AG08396 (cell line): ENCODE data around the gene CHCHD6.

Experiments
- DNase-seq: peaks from one replicate; pipeline ENCODE4 v3.0.0; 2012; ENCODE audit warnings: low spot score, mixed read lengths

CHCHD6 gene

GRCh38 chr3:126827121-126827520 lies 123.1 kb downstream of the CHCHD6 start:
- no peak for DNase-seq

GRCh38 chr3:126828306-126828705 lies 124.3 kb downstream of the CHCHD6 start:
- DNase-seq: no peak

GRCh38 chr3:126832933-126833332 lies 128.9 kb downstream of the CHCHD6 start:
- no peak for DNase-seq

- no peak for DNase-seq
These were observed 130.8 kb downstream of the CHCHD6 start for GRCh38 chr3:126834596-126835471.

GRCh38 chr3:126835472-126836219 lies 131.6 kb downstream of the CHCHD6 start:
- peak; percentile 54 for DNase-seq

GRCh38 chr3:126836220-126836860 lies 132.3 kb downstream of the CHCHD6 start:
- DNase-seq: no peak

GRCh38 chr3:126837773-126838172 lies 133.7 kb downstream of the CHCHD6 start:
- DNase-seq: no peak

GRCh38 chr3:126845920-126846715 lies 142.1 kb downstream of the CHCHD6 start:
- DNase-seq: no peak

GRCh38 chr3:126847061-126847460 lies 143.0 kb downstream of the CHCHD6 start:
- DNase-seq: no peak

- DNase-seq: no peak
These were observed 145.0 kb downstream of the CHCHD6 start for GRCh38 chr3:126848991-126849390.

- DNase-seq: no peak
These were observed 145.7 kb downstream of the CHCHD6 start for GRCh38 chr3:126849768-126850167.

- DNase-seq: peak; percentile 79
These were observed 146.5 kb downstream of the CHCHD6 start for GRCh38 chr3:126850370-126851085.

GRCh38 chr3:126851382-126851781 lies 147.3 kb downstream of the CHCHD6 start:
- DNase-seq: no peak

GRCh38 chr3:126851934-126852333 lies 147.9 kb downstream of the CHCHD6 start:
- no peak for DNase-seq

GRCh38 chr3:126852511-126852910 lies 148.5 kb downstream of the CHCHD6 start:
- DNase-seq: no peak

- DNase-seq: no peak
These were observed 150.6 kb downstream of the CHCHD6 start for GRCh38 chr3:126854666-126855065.

- DNase-seq: no peak
These were observed 151.3 kb downstream of the CHCHD6 start for GRCh38 chr3:126855374-126855773.

- no peak for DNase-seq
These were observed 153.9 kb downstream of the CHCHD6 start for GRCh38 chr3:126857928-126858327.

GRCh38 chr3:126858401-126858800 lies 154.4 kb downstream of the CHCHD6 start:
- no peak for DNase-seq

GRCh38 chr3:126858887-126859286 lies 154.8 kb downstream of the CHCHD6 start:
- DNase-seq: peak; percentile 55
